Lower leg skin (tissue), 3 donors: Measurements from ENCODE around the gene TNFAIP1.

ENCODE experiments used
- CTCF ChIP-seq, 3 donors: fragments of 450-650 bp; IDR thresholded peaks; one replicate each; pipeline ENCODE4 v1.5.1; 2016; ENCODE audit warnings: antibody characterized with exemption in 3 of 3, mild to moderate bottlenecking in 3 of 3, moderate library complexity in 2 of 3
- POLR2A ChIP-seq, 2 donors: fragments of 450-650 bp; IDR thresholded peaks; one replicate each; pipeline ENCODE4 v1.6.1; 2016 to 2017; ENCODE audit warnings: antibody characterized with exemption in 2 of 2, mild to moderate bottlenecking in 1 of 2, moderate library complexity in 1 of 2

GRCh38 chr17:28339431-28339830 is 3.9 kb downstream of the TNFAIP1 start:
- TF ChIP-seq CTCF (IDR thresholded peaks at IDR 0.05), result no peak
- no peak for TF ChIP-seq POLR2A (IDR thresholded peaks at IDR 0.05)
